22Rv1 (cell line): ENCODE results near the gene LOXL3.

Experiments
- CTCF ChIP-seq: fragments of 450-650 bp; IDR thresholded peaks from 2 replicates; pipeline ENCODE4 v1.5.1; 2017; ENCODE audit warnings: mild to moderate bottlenecking
- ZFX ChIP-seq: fragments of 450-650 bp; IDR thresholded peaks from 2 replicates; pipeline ENCODE4 v1.6.1; 2017; ENCODE audit warnings: antibody characterized with exemption, borderline replicate concordance

- TF ChIP-seq CTCF (no peak), ZFX (no peak)
These were observed 55.8 kb downstream of the LOXL3 start for GRCh38 chr2:74497777-74498499.
